Thoracic aorta (tissue), 2 donors: Measurements from ENCODE around the gene FAM118B. TPM values are rescaled to one million over a fixed set of nuclear protein-coding genes. Genes with fewer than 3 reads are reported as not detected.

Source experiments
- ATAC-seq: fragments of 150-250 bp; one replicate; pipeline ENCODE4 v1.8.0; 2017; ENCODE audit warnings: low read depth; ENCODE audit not compliant: insufficient number of reproducible peaks, low FRiP score
- DNase-seq: peaks from one replicate; pipeline ENCODE4 v3.0.0-alpha.2; 2020; ENCODE audit warnings: low spot score
- H3K27ac ChIP-seq, 2 donors: fragments of 200-600 bp; sonication (generic); 1 replicate in 1 of 2; 2 replicates in 1 of 2; pipeline ENCODE4 v1.5.1; 2016; ENCODE audit warnings: mild to moderate bottlenecking in 2 of 2, moderate library complexity in 2 of 2
- H3K27me3 ChIP-seq: fragments of 200-600 bp; sonication (generic); replicated peaks from 2 replicates; pipeline ENCODE4 v1.6.0; 2016; ENCODE audit warnings: mild to moderate bottlenecking; ENCODE audit not compliant: insufficient read depth
- H3K36me3 ChIP-seq: fragments of 200-600 bp; sonication (generic); one replicate; pipeline ENCODE4 v1.5.1; 2016
- H3K4me1 ChIP-seq, 2 donors: fragments of 200-600 bp; sonication (generic); 1 replicate in 1 of 2; 2 replicates in 1 of 2; pipeline versions ENCODE4 v1.5.1 to v1.6.0; 2016; ENCODE audit warnings: low read depth in 2 of 2, mild to moderate bottlenecking in 1 of 2; ENCODE audit not compliant: control insufficient read depth in 1 of 2
- H3K4me3 ChIP-seq: fragments of 200-600 bp; sonication (generic); 2 replicates; pipeline ENCODE4 v1.5.1; 2016; ENCODE audit warnings: mild to moderate bottlenecking
- H3K9me3 ChIP-seq: fragments of 200-600 bp; sonication (generic); 2 replicates; pipeline ENCODE4 v1.5.1; 2016
- total RNA-seq, 2 donors: library from RNA; depleted of rRNA; stranded (reverse); fragments of >200 nt; gene quantifications; one replicate each; pipeline versions ENCODE4 v1.1.0 to v1.2.3, GENCODE V29; 2016
- TF ChIP-seq, protein P1 (sequence below): fragments of 200-600 bp; sonication (generic); IDR thresholded peaks from one replicate; pipeline ENCODE4 v1.5.1; 2019; ENCODE audit warnings: antibody characterized with exemption

Gene FAM118B
- total RNA-seq, 2 donors from 2014 or later, result 8.4 to 14.5 TPM

DNA sequence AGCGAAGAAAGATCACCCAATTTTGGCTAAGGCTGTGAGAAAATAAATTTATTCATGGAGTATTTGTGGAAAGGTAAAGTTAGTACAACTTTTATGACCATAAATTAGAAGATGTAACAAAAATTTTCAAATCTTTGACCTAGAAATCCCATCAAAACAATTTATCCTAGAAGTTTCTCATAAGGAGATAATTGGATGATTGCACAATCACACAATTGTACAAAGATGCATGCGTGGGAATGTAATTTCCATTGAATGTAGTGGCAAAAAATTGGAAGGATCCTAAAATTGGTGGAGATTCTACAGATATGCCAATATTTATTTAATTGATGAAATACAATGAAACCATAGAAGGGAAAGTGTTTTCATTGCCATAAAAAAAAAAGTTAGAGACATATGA, 45.6 kb downstream of the FAM118B start:
- no peaks in the 10 kb centered on the region for H3K27me3 ChIP-seq
- H3K36me3 ChIP-seq, result peaks cover 4% of the 10 kb centered on the region
- ATAC-seq (no peak), DNase-seq (no peak)
- no peak overlapping the region for H3K27ac ChIP-seq
- H3K4me3 ChIP-seq, result no peak overlapping the region
- no peaks in the 10 kb centered on the region for H3K9me3 ChIP-seq
- H3K4me1 ChIP-seq, result no peaks in the 10 kb centered on the region
- TF ChIP-seq, protein P1, sequence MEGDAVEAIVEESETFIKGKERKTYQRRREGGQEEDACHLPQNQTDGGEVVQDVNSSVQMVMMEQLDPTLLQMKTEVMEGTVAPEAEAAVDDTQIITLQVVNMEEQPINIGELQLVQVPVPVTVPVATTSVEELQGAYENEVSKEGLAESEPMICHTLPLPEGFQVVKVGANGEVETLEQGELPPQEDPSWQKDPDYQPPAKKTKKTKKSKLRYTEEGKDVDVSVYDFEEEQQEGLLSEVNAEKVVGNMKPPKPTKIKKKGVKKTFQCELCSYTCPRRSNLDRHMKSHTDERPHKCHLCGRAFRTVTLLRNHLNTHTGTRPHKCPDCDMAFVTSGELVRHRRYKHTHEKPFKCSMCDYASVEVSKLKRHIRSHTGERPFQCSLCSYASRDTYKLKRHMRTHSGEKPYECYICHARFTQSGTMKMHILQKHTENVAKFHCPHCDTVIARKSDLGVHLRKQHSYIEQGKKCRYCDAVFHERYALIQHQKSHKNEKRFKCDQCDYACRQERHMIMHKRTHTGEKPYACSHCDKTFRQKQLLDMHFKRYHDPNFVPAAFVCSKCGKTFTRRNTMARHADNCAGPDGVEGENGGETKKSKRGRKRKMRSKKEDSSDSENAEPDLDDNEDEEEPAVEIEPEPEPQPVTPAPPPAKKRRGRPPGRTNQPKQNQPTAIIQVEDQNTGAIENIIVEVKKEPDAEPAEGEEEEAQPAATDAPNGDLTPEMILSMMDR, result no peak

DNA sequence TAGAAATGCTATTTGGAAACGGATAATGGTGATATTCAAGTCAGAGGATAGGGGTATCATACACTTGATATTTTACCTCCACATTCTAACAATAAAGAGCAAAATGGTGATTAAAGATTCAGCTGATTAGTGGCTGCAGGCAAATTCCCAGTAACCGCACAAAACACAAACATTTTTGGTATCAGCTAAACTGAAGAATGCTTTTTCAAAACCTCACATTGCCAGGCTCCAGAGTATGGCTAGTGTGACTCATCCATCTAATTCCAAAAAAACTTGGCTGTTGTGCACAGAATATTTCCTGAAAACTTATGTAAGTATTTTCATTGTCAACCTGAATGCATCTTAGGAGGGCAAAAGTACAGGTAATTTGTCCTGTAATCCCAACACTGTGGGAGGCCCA, 46.2 kb downstream of the FAM118B start:
- H3K4me1 ChIP-seq, result no peaks in the 10 kb centered on the region
- H3K27me3 ChIP-seq, result no peaks in the 10 kb centered on the region
- TF ChIP-seq, protein P1, result no peak
- no peaks in the 10 kb centered on the region for H3K9me3 ChIP-seq
- H3K36me3 ChIP-seq, result peaks cover 4% of the 10 kb centered on the region
- H3K4me3 ChIP-seq, result no peak overlapping the region
- DNase-seq, result no peak
- H3K27ac ChIP-seq, result no peak overlapping the region
- no peak for ATAC-seq

DNA sequence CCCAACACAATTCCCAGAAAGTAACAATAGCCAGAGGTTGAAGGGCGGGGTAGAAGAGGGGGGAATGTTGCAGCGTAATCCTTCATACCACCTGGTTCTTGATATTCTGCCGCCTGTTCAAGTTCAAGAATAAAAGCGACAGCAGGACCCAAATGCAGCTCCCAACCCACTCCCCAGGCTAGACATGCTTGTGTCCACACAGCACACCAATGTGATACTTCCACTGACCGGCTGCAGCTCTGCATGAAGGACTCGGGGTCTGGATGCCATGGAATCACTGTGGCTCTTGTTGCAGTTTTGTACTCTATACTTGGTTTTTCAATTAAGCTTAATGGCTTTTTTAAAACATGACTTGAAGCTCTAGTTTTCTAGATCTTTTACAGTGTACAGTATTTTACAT, 50.6 kb downstream of the FAM118B start:
- H3K9me3 ChIP-seq, result no peaks in the 10 kb centered on the region
- H3K27me3 ChIP-seq, result no peaks in the 10 kb centered on the region
- H3K36me3 ChIP-seq, result peaks cover 42% of the 10 kb centered on the region
- no peak for DNase-seq
- H3K4me1 ChIP-seq, result peaks cover 0 to 3% of the 10 kb centered on the region in 2 donors
- no peak overlapping the region for H3K4me3 ChIP-seq
- TF ChIP-seq, protein P1, result no peak
- no peak for ATAC-seq
- H3K27ac ChIP-seq, result no peak overlapping the region

DNA sequence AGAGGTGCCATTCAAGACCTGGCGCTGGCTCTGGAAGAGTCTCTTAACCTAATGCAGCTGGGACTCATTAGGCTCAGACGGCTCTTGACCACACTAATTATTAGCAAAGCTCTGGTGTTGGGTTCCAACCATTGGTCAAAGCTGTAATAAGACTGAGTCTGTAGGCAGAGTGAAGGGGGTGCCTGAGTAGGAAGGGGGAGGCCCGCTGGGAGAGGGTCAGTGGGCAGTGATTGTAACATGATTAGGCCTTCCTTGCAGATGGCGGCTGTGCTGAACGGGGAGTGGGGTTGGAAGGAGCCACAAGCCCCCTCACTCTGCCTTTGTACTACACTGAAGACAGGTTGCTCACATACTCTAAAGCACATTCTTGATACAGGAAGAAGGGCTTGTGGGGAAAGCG, 51.9 kb downstream of the FAM118B start:
- peaks cover 4 to 12% of the 10 kb centered on the region in 2 donors for H3K4me1 ChIP-seq
- H3K27ac ChIP-seq, result no peak overlapping the region
- no peaks in the 10 kb centered on the region for H3K9me3 ChIP-seq
- TF ChIP-seq, protein P1, result no peak
- H3K36me3 ChIP-seq, result peaks cover 42% of the 10 kb centered on the region
- no peak for DNase-seq
- no peak overlapping the region for H3K4me3 ChIP-seq
- no peak for ATAC-seq
- no peaks in the 10 kb centered on the region for H3K27me3 ChIP-seq

DNA sequence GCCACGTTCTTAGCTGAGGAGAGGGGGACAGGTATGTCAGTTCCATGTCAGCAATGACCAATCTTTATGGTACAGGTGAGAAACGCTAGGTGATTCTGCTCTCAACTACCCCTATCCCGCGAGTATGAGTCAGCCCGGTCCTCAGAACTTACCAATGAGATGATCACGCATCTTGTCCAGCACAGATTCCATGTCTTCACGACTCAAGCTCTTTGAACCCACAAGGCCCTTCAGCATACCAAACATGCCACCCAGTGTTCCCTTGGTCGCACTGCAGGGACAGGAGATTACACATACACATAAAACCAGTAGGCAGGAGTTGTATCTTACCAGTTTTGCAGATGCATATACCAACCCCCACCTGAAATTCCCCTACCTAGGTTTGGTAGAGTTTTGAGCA, 54.2 kb downstream of the FAM118B start:
- H3K4me1 ChIP-seq, result peaks cover 8 to 21% of the 10 kb centered on the region in 2 donors
- no peaks in the 10 kb centered on the region for H3K27me3 ChIP-seq
- no peak for DNase-seq
- no peak overlapping the region for H3K4me3 ChIP-seq
- peaks cover 42% of the 10 kb centered on the region for H3K36me3 ChIP-seq
- no peaks in the 10 kb centered on the region for H3K9me3 ChIP-seq
- TF ChIP-seq, protein P1, result no peak
- H3K27ac ChIP-seq, result no peak overlapping the region
- ATAC-seq, result no peak
